ENCODE measurements around the gene ABLIM1. TPM values are rescaled to one million over a fixed set of nuclear protein-coding genes. Genes with fewer than 3 reads are reported as not detected.

ABLIM1 gene
- polyA plus RNA-seq, 2 donors, result 104 to 121 TPM

- Histone ChIP-seq H3K4me1 (ENCODE audit: control insufficient read depth in 2 of 2, insufficient read depth in 2 of 2, low read length in 1 of 2) (peaks cover 0 to 2% of the 10 kb centered on the region in 2 donors), H3K27ac (ENCODE audit: low read depth in 2 of 2, low read length in 1 of 2) (no peak overlapping the region), H3K4me3 (ENCODE audit: low read depth in 1 of 2, low read length in 2 of 2) (no peak overlapping the region), H3K27me3 (ENCODE audit: control insufficient read depth in 1 of 2, insufficient read depth in 2 of 2, low read length in 2 of 2) (no peaks in the 10 kb centered on the region), H3K36me3 (ENCODE audit: control insufficient read depth in 2 of 2, insufficient read depth in 2 of 2, low read length in 1 of 2) (no peaks in the 10 kb centered on the region), H3K9me3 (ENCODE audit: control insufficient read depth in 2 of 2, insufficient read depth in 1 of 2, low read depth in 1 of 2, low read length in 1 of 2) (no peaks in the 10 kb centered on the region)
- 41 to 50% methylated on average over 5 of the region's 5 CpGs for WGBS, 2 donors
These were observed 15.3 kb downstream of the ABLIM1 start for GRCh38 chr10:114642729-114643128.

DNA sequence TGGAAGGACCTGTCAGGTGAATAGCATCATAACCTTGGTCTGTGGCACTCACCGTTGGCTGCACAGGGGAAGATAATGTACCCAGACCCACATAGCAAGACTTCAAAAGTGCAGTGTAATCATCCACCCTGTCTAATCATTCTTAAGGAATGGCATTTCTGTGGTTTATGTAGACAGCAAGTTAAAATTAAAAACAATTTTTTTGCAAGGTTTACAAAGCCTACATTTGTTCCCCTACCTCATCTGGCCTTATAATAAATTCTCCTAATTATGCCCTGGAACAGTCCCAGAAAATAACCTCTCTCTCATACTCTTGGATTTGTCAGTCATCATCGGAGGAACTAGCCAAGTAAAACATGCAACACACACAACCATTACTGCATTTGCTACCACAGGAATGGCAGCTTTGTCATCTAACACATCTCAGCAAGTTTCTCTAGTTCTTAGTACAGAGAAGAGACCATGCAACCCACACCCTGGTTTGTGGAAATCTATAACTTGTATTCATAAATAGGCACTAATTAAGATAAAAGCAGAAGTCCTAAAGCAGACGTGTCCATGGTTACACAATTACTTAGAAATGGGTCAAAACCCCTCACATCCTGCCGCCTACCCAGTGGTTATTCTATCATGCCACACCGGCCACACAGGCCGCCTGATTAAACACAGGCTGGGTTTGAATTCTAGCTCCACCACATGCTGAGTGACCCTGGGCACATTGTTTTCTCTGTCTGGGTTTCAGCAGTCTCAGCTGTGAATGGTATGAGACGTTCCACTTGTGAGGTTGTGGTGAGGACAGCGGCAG is 19.1 kb downstream of the ABLIM1 start:
- Histone ChIP-seq H3K4me1 (ENCODE audit: control insufficient read depth in 2 of 2, insufficient read depth in 2 of 2, low read length in 1 of 2) (peaks cover 2 to 10% of the 10 kb centered on the region in 2 donors), H3K27me3 (ENCODE audit: control insufficient read depth in 1 of 2, insufficient read depth in 2 of 2, low read length in 2 of 2) (no peaks in the 10 kb centered on the region)
- WGBS, 2 donors, result 77 to 82% methylated on average over 8 of the region's 8 CpGs

GRCh38 chr10:114635797-114636550 is 22.1 kb downstream of the ABLIM1 start:
- WGBS, 2 donors, result 64 to 72% methylated on average over 6 of the region's 6 CpGs
- no peaks in the 10 kb centered on the region for H3K36me3 ChIP-seq (ENCODE audit: control insufficient read depth in 2 of 2, insufficient read depth in 2 of 2, low read length in 1 of 2)
- no peaks in the 10 kb centered on the region for H3K27me3 ChIP-seq (ENCODE audit: control insufficient read depth in 1 of 2, insufficient read depth in 2 of 2, low read length in 2 of 2)
- peaks cover 2 to 14% of the 10 kb centered on the region in 2 donors for H3K4me1 ChIP-seq (ENCODE audit: control insufficient read depth in 2 of 2, insufficient read depth in 2 of 2, low read length in 1 of 2)
- H3K9me3 ChIP-seq (ENCODE audit: control insufficient read depth in 2 of 2, insufficient read depth in 1 of 2, low read depth in 1 of 2, low read length in 1 of 2), result no peaks in the 10 kb centered on the region
- no peak overlapping the region for H3K4me3 ChIP-seq (ENCODE audit: low read depth in 1 of 2, low read length in 2 of 2)
- peak overlapping the region; percentile 19 to 35 for H3K27ac ChIP-seq (ENCODE audit: low read depth in 2 of 2, low read length in 1 of 2)

More for the DNA sequence above, 19.1 kb downstream of the ABLIM1 start:
- Histone ChIP-seq H3K27ac (ENCODE audit: low read depth in 2 of 2, low read length in 1 of 2) (no peak overlapping the region), H3K4me3 (ENCODE audit: low read depth in 1 of 2, low read length in 2 of 2) (no peak overlapping the region), H3K9me3 (ENCODE audit: control insufficient read depth in 2 of 2, insufficient read depth in 1 of 2, low read depth in 1 of 2, low read length in 1 of 2) (no peaks in the 10 kb centered on the region), H3K36me3 (ENCODE audit: control insufficient read depth in 2 of 2, insufficient read depth in 2 of 2, low read length in 1 of 2) (no peaks in the 10 kb centered on the region)

DNA sequence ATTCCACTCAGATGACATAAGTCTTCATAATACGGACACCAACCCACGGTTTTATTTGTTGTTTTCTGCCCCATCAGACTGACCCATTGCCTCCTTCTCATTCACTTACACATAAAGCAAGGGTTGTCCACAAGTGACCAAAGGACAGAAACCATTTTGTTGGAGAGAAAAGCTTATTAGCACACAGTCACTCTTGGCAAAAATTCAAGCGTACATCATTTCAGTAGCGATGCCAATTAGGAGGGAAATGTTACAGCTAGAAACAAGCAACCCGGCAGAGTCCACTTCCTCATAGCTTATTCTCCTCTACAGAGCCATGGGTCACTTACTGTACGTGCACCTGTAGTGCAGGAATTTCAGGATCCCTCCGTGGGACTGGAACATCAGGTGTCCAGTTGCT is 23.0 kb downstream of the ABLIM1 start:
- Histone ChIP-seq H3K4me3 (ENCODE audit: low read depth in 1 of 2, low read length in 2 of 2) (no peak overlapping the region), H3K27me3 (ENCODE audit: control insufficient read depth in 1 of 2, insufficient read depth in 2 of 2, low read length in 2 of 2) (no peaks in the 10 kb centered on the region), H3K4me1 (ENCODE audit: control insufficient read depth in 2 of 2, insufficient read depth in 2 of 2, low read length in 1 of 2) (peaks cover 2 to 14% of the 10 kb centered on the region in 2 donors), H3K9me3 (ENCODE audit: control insufficient read depth in 2 of 2, insufficient read depth in 1 of 2, low read depth in 1 of 2, low read length in 1 of 2) (no peaks in the 10 kb centered on the region), H3K36me3 (ENCODE audit: control insufficient read depth in 2 of 2, insufficient read depth in 2 of 2, low read length in 1 of 2) (no peaks in the 10 kb centered on the region), H3K27ac (ENCODE audit: low read depth in 2 of 2, low read length in 1 of 2) (peak overlapping the region; percentile 8 to 35)
- 33 to 42% methylated on average over 7 of the region's 7 CpGs for WGBS, 2 donors

GRCh38 chr10:114634609-114634979 is 23.5 kb downstream of the ABLIM1 start:
- H3K36me3 ChIP-seq (ENCODE audit: control insufficient read depth in 2 of 2, insufficient read depth in 2 of 2, low read length in 1 of 2), result no peaks in the 10 kb centered on the region
- 10 to 33% methylated on average over 4 of the region's 4 CpGs for WGBS, 2 donors
- H3K27ac ChIP-seq (ENCODE audit: low read depth in 2 of 2, low read length in 1 of 2), result peak overlapping the region; percentile 15 to 22
- H3K4me1 ChIP-seq (ENCODE audit: control insufficient read depth in 2 of 2, insufficient read depth in 2 of 2, low read length in 1 of 2), result peaks cover 2 to 14% of the 10 kb centered on the region in 2 donors
- H3K4me3 ChIP-seq (ENCODE audit: low read depth in 1 of 2, low read length in 2 of 2), result no peak overlapping the region
- H3K27me3 ChIP-seq (ENCODE audit: control insufficient read depth in 1 of 2, insufficient read depth in 2 of 2, low read length in 2 of 2), result no peaks in the 10 kb centered on the region
- no peaks in the 10 kb centered on the region for H3K9me3 ChIP-seq (ENCODE audit: control insufficient read depth in 2 of 2, insufficient read depth in 1 of 2, low read depth in 1 of 2, low read length in 1 of 2)

- peak overlapping the region; percentile 16 to 79 for H3K4me3 ChIP-seq (ENCODE audit: low read depth in 1 of 2, low read length in 2 of 2)
These were observed 25.0 kb downstream of the ABLIM1 start for GRCh38 chr10:114632869-114633715.

GRCh38 chr10:114631666-114632417 is 26.2 kb downstream of the ABLIM1 start:
- Histone ChIP-seq H3K9me3 (ENCODE audit: control insufficient read depth in 2 of 2, insufficient read depth in 1 of 2, low read depth in 1 of 2, low read length in 1 of 2) (no peaks in the 10 kb centered on the region), H3K27me3 (ENCODE audit: control insufficient read depth in 1 of 2, insufficient read depth in 2 of 2, low read length in 2 of 2) (no peaks in the 10 kb centered on the region), H3K4me3 (ENCODE audit: low read depth in 1 of 2, low read length in 2 of 2) (peak overlapping the region; percentile 41 to 79), H3K4me1 (ENCODE audit: control insufficient read depth in 2 of 2, insufficient read depth in 2 of 2, low read length in 1 of 2) (peaks cover 0 to 14% of the 10 kb centered on the region in 2 donors), H3K27ac (ENCODE audit: low read depth in 2 of 2, low read length in 1 of 2) (peak overlapping the region; percentile 66 to 73), H3K36me3 (ENCODE audit: control insufficient read depth in 2 of 2, insufficient read depth in 2 of 2, low read length in 1 of 2) (no peaks in the 10 kb centered on the region)
- 1% methylated on average over 53 of the region's 53 CpGs for WGBS, 2 donors

More at GRCh38 chr10:114632869-114633715, 25.0 kb downstream of the ABLIM1 start:
- 47 to 48% methylated on average over 13 of the region's 13 CpGs for WGBS, 2 donors
- Histone ChIP-seq H3K4me1 (ENCODE audit: control insufficient read depth in 2 of 2, insufficient read depth in 2 of 2, low read length in 1 of 2) (peaks cover 0 to 14% of the 10 kb centered on the region in 2 donors), H3K9me3 (ENCODE audit: control insufficient read depth in 2 of 2, insufficient read depth in 1 of 2, low read depth in 1 of 2, low read length in 1 of 2) (no peaks in the 10 kb centered on the region), H3K27me3 (ENCODE audit: control insufficient read depth in 1 of 2, insufficient read depth in 2 of 2, low read length in 2 of 2) (no peaks in the 10 kb centered on the region), H3K27ac (ENCODE audit: low read depth in 2 of 2, low read length in 1 of 2) (peak overlapping the region; percentile 68 to 84), H3K36me3 (ENCODE audit: control insufficient read depth in 2 of 2, insufficient read depth in 2 of 2, low read length in 1 of 2) (no peaks in the 10 kb centered on the region)

- Histone ChIP-seq H3K27me3 (ENCODE audit: control insufficient read depth in 1 of 2, insufficient read depth in 2 of 2, low read length in 2 of 2) (no peaks in the 10 kb centered on the region), H3K4me1 (ENCODE audit: control insufficient read depth in 2 of 2, insufficient read depth in 2 of 2, low read length in 1 of 2) (peaks cover 0 to 14% of the 10 kb centered on the region in 2 donors), H3K9me3 (ENCODE audit: control insufficient read depth in 2 of 2, insufficient read depth in 1 of 2, low read depth in 1 of 2, low read length in 1 of 2) (no peaks in the 10 kb centered on the region), H3K27ac (ENCODE audit: low read depth in 2 of 2, low read length in 1 of 2) (peak overlapping the region; percentile 33 to 73), H3K36me3 (ENCODE audit: control insufficient read depth in 2 of 2, insufficient read depth in 2 of 2, low read length in 1 of 2) (no peaks in the 10 kb centered on the region), H3K4me3 (ENCODE audit: low read depth in 1 of 2, low read length in 2 of 2) (peak overlapping the region; percentile 41 to 79)
- WGBS, 2 donors, result 26 to 36% methylated on average over 9 of the region's 9 CpGs
These were observed 26.9 kb downstream of the ABLIM1 start for GRCh38 chr10:114631090-114631665.

Measured in esophagus (tissue), 2 donors.